Common myeloid progenitor, CD34-positive (primary cell): ENCODE results near the gene AGAP2.
A peak's percentile ranks its signal among the peaks of the same experiment; 100 is the strongest.

Experiments used
- CTCF ChIA-PET: fragments of 350-600 bp; sonication (Branson Sonifier 250); formaldehyde crosslinking; loops from one replicate; lab custom pipeline; 2021; ENCODE audit warnings: antibody characterized with exemption; lab: Charles Lee
- POLR2A ChIA-PET: fragments of 350-600 bp; sonication (Branson Sonifier 250); formaldehyde crosslinking; loops from one replicate; lab custom pipeline; 2021; ENCODE audit warnings: antibody characterized with exemption; lab: Charles Lee
- DNase-seq, 3 donors: peaks; one replicate each; pipeline versions ENCODE4 v3.0.0 to v3.0.0-alpha.2; 2013
- H3K27ac ChIP-seq, 2 experiments: 1 replicate in 1 of 2; 2 replicates in 1 of 2; pipeline ENCODE4 v1.7.0; 2013; ENCODE audit warnings: inconsistent platforms in 2 of 2, low read length in 2 of 2, mild to moderate bottlenecking in 2 of 2, low read depth in 1 of 2, moderate library complexity in 1 of 2; ENCODE audit not compliant: severe bottlenecking in 2 of 2, insufficient read depth in 1 of 2, poor library complexity in 1 of 2
- H3K27me3 ChIP-seq, 5 experiments: replicated peaks in 2 of 5; 1 replicate in 3 of 5; 2 replicates in 2 of 5; pipeline versions ENCODE4 v1.6.1 to v1.7.0; 2013; ENCODE audit warnings: low read length in 4 of 5, mild to moderate bottlenecking in 2 of 5, moderate library complexity in 2 of 5, inconsistent platforms in 1 of 5; ENCODE audit not compliant: insufficient read depth in 5 of 5, control insufficient read depth in 4 of 5
- H3K36me3 ChIP-seq, 4 experiments: 1 replicate in 2 of 4; 2 replicates in 2 of 4; pipeline versions ENCODE4 v1.6.1 to v1.7.0; 2013; ENCODE audit warnings: low read length in 3 of 4, control low read depth in 1 of 4, mild to moderate bottlenecking in 1 of 4; ENCODE audit not compliant: control insufficient read depth in 4 of 4, insufficient read depth in 4 of 4
- H3K4me1 ChIP-seq, 4 experiments: 1 replicate in 3 of 4; 2 replicates in 1 of 4; pipeline versions ENCODE4 v1.6.1 to v1.7.1; 2013; ENCODE audit warnings: low read length in 3 of 4, mild to moderate bottlenecking in 3 of 4, control low read depth in 1 of 4, inconsistent platforms in 1 of 4, moderate library complexity in 1 of 4; ENCODE audit not compliant: control insufficient read depth in 4 of 4, insufficient read depth in 4 of 4; ENCODE audit errors: control extremely low read depth in 1 of 4
- H3K4me3 ChIP-seq, 7 experiments: 1 replicate in 4 of 7; 2 replicates in 3 of 7; pipeline versions ENCODE4 v1.5.1 to v1.7.0; 2013; ENCODE audit warnings: mild to moderate bottlenecking in 7 of 7, low read length in 6 of 7, moderate library complexity in 6 of 7, inconsistent platforms in 2 of 7, low read depth in 2 of 7, control low read depth in 1 of 7; ENCODE audit not compliant: insufficient read depth in 4 of 7, control insufficient read depth in 1 of 7; ENCODE audit errors: extremely low read depth in 1 of 7
- H3K9me3 ChIP-seq, 5 experiments: 1 replicate in 4 of 5; 2 replicates in 1 of 5; pipeline versions ENCODE4 v1.6.1 to v1.7.1; 2013; ENCODE audit warnings: low read length in 4 of 5, mild to moderate bottlenecking in 2 of 5, inconsistent platforms in 1 of 5, low read depth in 1 of 5, moderate library complexity in 1 of 5; ENCODE audit not compliant: control insufficient read depth in 4 of 5, insufficient read depth in 2 of 5; ENCODE audit errors: control extremely low read depth in 1 of 5
- WGBS: methylation state at CpG from one replicate; pipeline ENCODE4 v1.1.5; 2013; ENCODE audit not compliant: insufficient coverage; 5-methylcytosine and 5-hydroxymethylcytosine counted together

Gene AGAP2

GRCh38 chr12:57740656-57741412 is 2.3 kb upstream of the AGAP2 start:
- Histone ChIP-seq H3K4me1 (peaks cover 18 to 57% (median 51%) of the 10 kb centered on the region in 4 experiments), H3K4me3 (peak overlapping the region in 6 of 7 experiments; percentile 66 to 87 (median 76)), H3K27me3 (no peaks in the 10 kb centered on the region), H3K9me3 (no peaks in the 10 kb centered on the region), H3K36me3 (peaks cover 0 to 28% (median 10%) of the 10 kb centered on the region in 4 experiments), H3K27ac (peak overlapping the region; percentile 78 to 85)
- ChIA-PET POLR2A (interaction anchor here (0.5 to 1.6 kb wide), 3 partner anchors 10 to 44 kb away, joined by 3 to 7 read pairs (median 4); no protein-coding TSS in a partner anchor), CTCF (interaction anchor here (0.8 to 2.6 kb wide), 13 partner anchors 8 to 158 kb away, joined by 3 to 11 read pairs (median 4); partner anchors contain the start of genes CYP27B1 and OS9)
- DNase-seq = peak; percentile 92 to 96 (median 96)
- WGBS = 20% methylated on average over 5 of the region's 5 CpGs

GRCh38 chr12:57739914-57740538 is 1.5 kb upstream of the AGAP2 start:
- peaks cover 0 to 35% (median 15%) of the 10 kb centered on the region in 4 experiments for H3K36me3 ChIP-seq
- H3K4me1 ChIP-seq = peaks cover 18 to 49% (median 43%) of the 10 kb centered on the region in 4 experiments
- ChIA-PET CTCF (interaction anchor here (1.0 to 3.1 kb wide), 6 partner anchors 11 to 46 kb away, joined by 3 to 10 read pairs (median 4); partner anchors contain the start of gene OS9), POLR2A (interaction anchor here (1.6 kb wide), 1 partner anchor 9 kb away, joined by 7 read pairs; no protein-coding TSS in a partner anchor)
- peak overlapping the region in 3 of 7 experiments; percentile 80 to 87 (median 83) for H3K4me3 ChIP-seq
- H3K27ac ChIP-seq = peak overlapping the region; percentile 78 to 85
- 83% methylated on average over 2 of the region's 10 CpGs for WGBS
- H3K27me3 ChIP-seq = no peaks in the 10 kb centered on the region
- H3K9me3 ChIP-seq = no peaks in the 10 kb centered on the region
- DNase-seq = no peak

GRCh38 chr12:57739387-57739786 is 845 bp upstream of the AGAP2 start:
- peaks cover 18 to 48% (median 42%) of the 10 kb centered on the region in 4 experiments for H3K4me1 ChIP-seq
- H3K9me3 ChIP-seq = no peaks in the 10 kb centered on the region
- peak overlapping the region; percentile 78 to 85 for H3K27ac ChIP-seq
- 71% methylated on average over 4 of the region's 7 CpGs for WGBS
- H3K36me3 ChIP-seq = peaks cover 2 to 42% (median 21%) of the 10 kb centered on the region in 4 experiments
- ChIA-PET POLR2A (interaction anchor here (0.7 kb wide), 1 partner anchor 17 kb away, joined by 3 read pairs; no protein-coding TSS in a partner anchor), CTCF (interaction anchor here (1.0 to 3.1 kb wide), 3 partner anchors 11 to 17 kb away, joined by 3 to 10 read pairs (median 3); no protein-coding TSS in a partner anchor)
- peak overlapping the region in 1 of 7 experiments; percentile 13 for H3K4me3 ChIP-seq
- H3K27me3 ChIP-seq = no peaks in the 10 kb centered on the region
- peak in 1 of 3 donors; percentile 35 for DNase-seq

GRCh38 chr12:57737467-57738460 is 778 bp downstream of the AGAP2 start:
- no peak overlapping the region for H3K27ac ChIP-seq
- CTCF ChIA-PET = interaction anchor here (1.0 to 3.1 kb wide), 3 partner anchors 10 to 13 kb away, joined by 3 to 10 read pairs (median 6); no protein-coding TSS in a partner anchor
- 91% methylated on average over 80 of the region's 110 CpGs for WGBS
- no peak for DNase-seq
- no peaks in the 10 kb centered on the region for H3K9me3 ChIP-seq
- H3K27me3 ChIP-seq = no peaks in the 10 kb centered on the region
- peaks cover 18 to 39% (median 37%) of the 10 kb centered on the region in 4 experiments for H3K4me1 ChIP-seq
- peaks cover 6 to 58% (median 35%) of the 10 kb centered on the region in 4 experiments for H3K36me3 ChIP-seq
- POLR2A ChIA-PET = no interaction called here
- H3K4me3 ChIP-seq = no peak overlapping the region

- 94% methylated on average over 28 of the region's 31 CpGs for WGBS
- DNase-seq = no peak
- Histone ChIP-seq H3K4me3 (no peak overlapping the region), H3K27ac (no peak overlapping the region), H3K9me3 (no peaks in the 10 kb centered on the region), H3K27me3 (no peaks in the 10 kb centered on the region), H3K4me1 (peaks cover 15 to 31% (median 30%) of the 10 kb centered on the region in 4 experiments), H3K36me3 (peaks cover 10 to 66% (median 43%) of the 10 kb centered on the region in 4 experiments)
- ChIA-PET POLR2A (no interaction called here), CTCF (interaction anchor here (1.6 kb wide), 1 partner anchor 11 kb away, joined by 6 read pairs; no protein-coding TSS in a partner anchor)
These were observed 1.6 kb downstream of the AGAP2 start for GRCh38 chr12:57736741-57737466.
